SIG-M5 treated with dmso at 0.1 percent for 504 hours (cell line): ENCODE measurements around the gene VAC14.
"Not testable (repeated sequence)": the region's sequence is repeated elsewhere in the genome, so short reads cannot be mapped to it uniquely, and the experiment has no call there.

ENCODE experiments used
- DNase-seq: peaks from one replicate; lab custom pipeline; 2025; ENCODE audit not compliant: unreplicated experiment; lab: John Stamatoyannopoulos, UW

The VAC14 gene

DNA sequence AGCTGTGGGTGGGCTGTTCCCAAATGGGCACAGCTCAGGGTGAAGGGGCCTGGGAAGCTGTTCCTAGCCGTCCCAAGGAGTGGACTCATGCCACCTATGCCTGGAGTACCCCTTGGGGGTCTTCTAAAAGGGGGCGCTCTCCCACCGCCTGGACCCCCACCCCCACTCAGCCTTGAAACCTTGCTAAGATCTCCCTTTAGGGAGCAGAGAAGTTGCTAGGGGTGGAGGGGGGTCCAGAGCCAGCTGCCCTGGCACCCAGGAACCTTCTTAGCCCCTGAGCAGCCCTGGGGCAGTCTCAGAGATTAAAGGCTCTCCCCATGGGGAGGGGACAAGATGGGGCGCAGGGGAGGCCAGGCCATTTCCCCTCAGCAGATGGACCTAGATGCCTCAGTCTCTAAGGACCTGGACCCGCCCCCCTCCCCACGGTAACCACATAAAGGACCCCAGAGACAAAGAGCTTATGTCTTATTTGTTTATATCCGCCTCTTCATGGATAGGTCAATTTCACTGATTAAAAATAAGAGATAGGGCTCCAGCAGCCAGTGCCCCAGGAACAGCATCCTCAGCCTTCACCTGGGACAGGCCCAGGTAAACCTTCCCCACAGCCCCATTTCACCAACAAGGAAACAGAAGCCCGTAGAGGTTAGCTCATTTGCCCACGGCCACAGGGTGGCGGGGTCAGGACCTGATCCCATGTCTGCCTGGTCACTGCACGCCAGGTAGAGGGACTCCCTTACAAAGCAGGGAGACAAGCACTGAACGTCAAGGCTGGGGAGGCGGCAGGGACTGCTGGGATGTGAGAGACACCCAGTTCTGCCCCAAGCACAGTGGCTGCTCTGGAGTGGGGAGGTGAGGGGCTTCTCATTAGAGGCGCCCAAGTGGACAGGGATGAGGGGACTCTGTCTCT lies 118.5 kb downstream of the VAC14 start:
- no peak for DNase-seq

DNA sequence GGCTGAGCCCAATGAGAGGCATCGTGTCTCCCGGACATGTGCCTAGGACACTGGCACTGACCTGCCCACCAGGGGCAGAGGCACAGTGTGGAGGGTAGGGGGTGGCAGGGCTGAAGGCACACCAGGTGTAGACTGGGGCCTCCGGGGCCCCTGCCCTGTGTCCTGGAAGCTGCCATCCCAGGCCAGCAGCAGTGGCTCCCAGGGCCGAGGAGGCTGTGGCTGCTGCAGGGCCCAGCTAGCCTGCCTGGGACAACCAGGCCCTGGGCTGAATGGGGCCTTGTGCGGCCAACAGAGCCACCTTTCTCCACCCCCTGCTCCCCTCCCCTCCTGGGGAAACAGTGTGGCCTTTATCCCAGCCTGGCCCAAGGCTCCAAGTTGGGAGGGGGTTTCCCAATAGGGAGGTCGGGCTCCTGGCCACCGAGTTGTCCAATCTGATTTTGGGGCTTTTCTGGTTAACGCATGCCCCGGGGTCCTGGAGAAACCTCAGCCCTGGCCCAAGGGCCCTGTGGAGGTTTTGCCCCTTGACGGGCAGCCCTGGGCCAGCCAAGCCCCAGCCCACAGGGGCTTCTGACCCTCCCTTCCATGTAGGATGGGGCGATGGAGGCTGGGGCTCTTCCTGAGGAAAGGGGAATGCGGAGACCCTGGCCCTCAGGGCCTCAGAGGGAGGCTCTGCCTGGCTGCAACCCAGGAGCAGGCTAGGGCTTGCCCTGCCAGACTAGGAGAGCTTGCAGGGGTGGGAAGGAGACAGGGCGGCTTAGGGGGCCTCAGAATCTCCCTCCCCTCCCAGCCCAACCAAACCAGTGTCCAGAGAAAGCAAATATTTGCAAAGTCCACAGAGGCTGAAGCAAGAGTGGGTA lies 119.3 kb downstream of the VAC14 start:
- DNase-seq: no peak

- no peak for DNase-seq
Observed at GRCh38 chr16:70680495-70681381, 120.2 kb downstream of the VAC14 start.

- no peak for DNase-seq
Observed at GRCh38 chr16:70679671-70680494, 121.1 kb downstream of the VAC14 start.

- DNase-seq: no peak
Observed at GRCh38 chr16:70678898-70679670, 121.9 kb downstream of the VAC14 start.

GRCh38 chr16:70678121-70678897 lies 122.6 kb downstream of the VAC14 start:
- no peak for DNase-seq

DNA sequence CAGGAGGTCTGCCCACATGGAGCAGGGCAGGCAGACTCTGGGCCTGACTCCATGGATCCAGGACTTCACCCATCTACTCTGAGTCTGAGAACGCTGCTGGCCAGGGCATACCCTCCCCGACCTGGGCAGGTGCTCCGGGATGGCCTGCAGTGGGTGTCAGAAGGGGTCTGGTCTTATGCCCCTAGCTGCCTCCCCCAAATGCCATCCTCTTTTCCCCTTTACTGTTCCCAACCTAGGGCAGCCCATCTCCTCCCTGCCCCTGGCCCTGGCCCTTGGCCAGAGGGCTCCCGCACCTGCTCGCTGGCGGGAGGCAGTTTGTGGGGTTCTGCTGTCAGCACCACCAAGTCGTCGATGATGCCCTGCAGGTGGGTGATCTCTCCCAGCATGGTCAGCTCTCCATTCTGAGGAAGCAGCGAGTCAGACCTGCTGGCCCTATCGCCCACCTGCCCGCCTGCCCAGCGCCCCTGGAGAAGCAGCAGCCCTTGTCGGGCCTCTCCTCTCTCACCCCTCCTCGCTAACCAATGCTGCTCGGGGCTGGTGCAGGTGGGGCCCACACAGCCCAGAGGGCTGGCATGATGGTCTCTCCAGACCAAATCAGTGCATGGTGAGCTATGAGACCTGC lies 123.3 kb downstream of the VAC14 start:
- no peak for DNase-seq

- no peak for DNase-seq
Observed at GRCh38 chr16:70676675-70677498, 124.1 kb downstream of the VAC14 start.

- no peak for DNase-seq
Observed at GRCh38 chr16:70675851-70676513, 125.0 kb downstream of the VAC14 start.

DNA sequence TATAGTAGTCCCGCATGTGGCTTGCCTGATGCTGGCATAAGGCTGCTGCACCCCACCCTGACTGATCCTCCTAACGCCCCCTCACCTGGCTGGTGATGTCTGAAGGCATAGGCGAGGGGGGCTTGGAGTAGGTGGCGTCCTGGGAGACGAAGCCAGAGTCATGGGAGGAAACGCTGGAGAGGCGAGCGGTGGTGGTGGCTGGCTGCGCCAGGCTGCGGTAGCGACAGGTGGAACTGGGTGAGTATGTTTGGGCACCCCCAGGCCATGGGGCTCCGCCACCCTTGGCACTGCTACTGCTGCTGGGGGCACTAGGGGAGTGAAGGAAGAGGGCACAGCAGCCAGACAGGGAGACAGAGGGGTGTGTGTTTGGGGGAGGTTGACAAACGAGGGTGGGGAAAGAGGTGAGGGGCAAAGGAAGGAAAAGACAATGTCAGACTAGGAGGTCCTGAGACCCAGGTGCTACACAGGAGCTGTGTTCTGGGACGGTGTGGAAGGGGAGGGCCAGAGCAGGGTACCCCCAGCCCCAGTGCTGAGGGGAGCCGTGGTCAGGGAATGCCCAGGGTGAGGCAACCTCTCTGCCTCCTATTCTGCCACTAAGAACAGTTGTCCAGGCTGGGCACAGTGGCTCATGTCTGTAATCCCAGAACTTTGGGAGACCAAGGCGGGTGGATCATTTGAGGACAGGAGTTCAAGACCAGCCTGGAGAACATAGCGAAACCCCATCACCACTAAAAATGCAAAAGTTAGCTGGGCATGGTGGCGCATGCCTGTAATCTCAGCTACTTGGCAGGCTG lies 126.5 kb downstream of the VAC14 start:
- no peak for DNase-seq

GRCh38 chr16:70670938-70671337 lies 130.0 kb downstream of the VAC14 start:
- not testable (repeated sequence) for DNase-seq

DNA sequence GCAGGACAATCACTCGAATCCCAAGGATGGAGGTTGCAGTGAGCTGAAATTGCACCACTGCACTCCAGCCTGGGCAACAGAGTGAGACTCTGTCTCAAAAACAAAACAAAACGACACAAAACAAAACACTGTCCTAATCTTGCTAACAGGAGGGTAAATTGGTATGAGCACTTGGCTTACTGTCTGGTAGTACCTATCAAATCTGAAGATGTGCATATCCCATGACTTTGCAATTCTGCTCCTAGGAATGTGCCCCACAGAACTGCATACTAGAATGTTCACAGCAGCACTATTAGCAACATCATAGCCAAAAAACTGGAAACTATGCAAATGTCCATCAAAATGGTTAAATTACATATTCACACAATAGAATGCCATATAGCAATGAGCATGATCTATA lies 130.8 kb downstream of the VAC14 start:
- DNase-seq: no peak

DNA sequence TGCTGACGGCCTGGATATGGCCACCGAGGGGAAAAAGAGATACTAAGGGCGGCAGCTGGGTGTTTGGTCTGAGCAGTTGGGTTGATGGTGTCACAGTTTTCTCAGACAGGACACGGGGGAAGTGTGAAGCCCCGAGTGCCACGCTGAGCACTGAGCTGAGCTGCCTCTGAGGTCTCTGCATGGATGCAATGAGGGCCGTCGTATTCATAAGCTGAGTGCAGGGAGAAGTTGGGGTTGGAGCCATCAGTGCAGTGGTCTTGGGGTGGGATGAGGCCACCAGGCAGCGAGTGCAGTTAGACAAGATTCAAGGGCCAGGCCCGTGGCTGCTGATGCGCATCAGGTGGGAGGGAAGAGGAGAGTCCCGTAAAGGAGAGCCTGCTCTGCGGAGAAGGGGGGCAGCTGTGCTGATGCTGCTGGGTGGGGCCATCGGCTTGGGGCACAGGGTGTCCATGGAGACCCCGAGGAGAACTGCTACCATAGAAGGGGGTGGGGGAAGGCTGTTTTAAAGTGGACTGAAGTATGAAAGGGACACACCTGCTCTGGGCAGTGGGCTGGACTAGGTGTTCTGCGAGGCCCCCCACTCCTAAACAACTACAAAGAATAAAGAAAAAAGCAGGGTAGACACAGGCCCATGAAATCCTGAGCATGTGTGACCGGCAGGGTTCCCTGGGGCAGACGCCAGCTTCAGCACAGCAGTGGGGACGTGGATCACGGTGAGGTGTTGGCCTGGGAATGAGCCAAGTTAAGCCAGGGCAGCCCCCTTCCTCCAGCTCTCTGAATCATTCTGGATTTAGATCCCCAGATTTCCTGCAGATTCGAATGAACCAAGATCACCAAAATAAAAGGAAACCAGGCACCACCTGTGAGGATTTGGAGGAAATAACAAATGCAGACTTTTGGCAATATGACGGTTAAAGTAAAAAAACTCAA lies 134.9 kb downstream of the VAC14 start:
- no peak for DNase-seq

DNA sequence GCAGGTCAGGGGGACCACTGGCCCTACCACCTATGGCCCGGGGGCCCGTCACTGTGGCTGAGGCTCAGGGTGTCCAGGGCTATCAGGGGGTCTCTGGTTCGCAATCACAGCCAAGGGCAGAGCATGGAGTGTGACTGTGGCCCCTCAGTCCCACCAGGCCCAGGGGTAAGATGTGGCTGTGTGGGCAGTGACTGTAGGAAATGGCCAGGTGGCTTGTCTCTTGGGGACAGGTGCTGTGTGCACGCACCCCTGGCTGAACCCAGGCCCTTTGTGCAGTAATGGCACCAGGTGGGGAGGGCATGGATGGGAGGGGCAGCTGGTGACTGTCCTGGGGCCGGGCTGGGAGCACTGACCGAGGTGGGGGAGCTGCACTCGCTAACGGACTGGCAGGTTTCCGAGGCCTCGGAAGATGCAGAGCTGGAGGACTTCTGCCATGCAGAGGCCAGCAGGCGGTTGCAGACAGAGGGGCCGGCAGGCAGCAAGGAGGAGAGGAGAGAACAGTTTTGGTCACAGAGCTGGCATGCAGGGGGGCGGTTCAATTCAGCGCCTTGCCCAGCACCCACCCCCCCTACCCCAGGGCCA lies 135.8 kb downstream of the VAC14 start:
- no peak for DNase-seq
